GM23248 (cell line): Measurements from ENCODE around the gene RNF114.

Experiments
- EZH2 ChIP-seq: fragments of 200-600 bp; sonication (generic); IDR thresholded peaks from 2 replicates; pipeline ENCODE4 v1.6.1; 2018; ENCODE audit warnings: antibody characterized with exemption, mild to moderate bottlenecking; ENCODE audit not compliant: insufficient read depth, poor library complexity, severe bottlenecking
- EZH2phosphoT487 ChIP-seq: fragments of 200-600 bp; sonication (generic); IDR thresholded peaks from 2 replicates; pipeline ENCODE4 v1.6.1; 2018; ENCODE audit warnings: antibody characterized with exemption, moderate library complexity, mild to moderate bottlenecking, low read depth; ENCODE audit not compliant: insufficient read depth

DNA sequence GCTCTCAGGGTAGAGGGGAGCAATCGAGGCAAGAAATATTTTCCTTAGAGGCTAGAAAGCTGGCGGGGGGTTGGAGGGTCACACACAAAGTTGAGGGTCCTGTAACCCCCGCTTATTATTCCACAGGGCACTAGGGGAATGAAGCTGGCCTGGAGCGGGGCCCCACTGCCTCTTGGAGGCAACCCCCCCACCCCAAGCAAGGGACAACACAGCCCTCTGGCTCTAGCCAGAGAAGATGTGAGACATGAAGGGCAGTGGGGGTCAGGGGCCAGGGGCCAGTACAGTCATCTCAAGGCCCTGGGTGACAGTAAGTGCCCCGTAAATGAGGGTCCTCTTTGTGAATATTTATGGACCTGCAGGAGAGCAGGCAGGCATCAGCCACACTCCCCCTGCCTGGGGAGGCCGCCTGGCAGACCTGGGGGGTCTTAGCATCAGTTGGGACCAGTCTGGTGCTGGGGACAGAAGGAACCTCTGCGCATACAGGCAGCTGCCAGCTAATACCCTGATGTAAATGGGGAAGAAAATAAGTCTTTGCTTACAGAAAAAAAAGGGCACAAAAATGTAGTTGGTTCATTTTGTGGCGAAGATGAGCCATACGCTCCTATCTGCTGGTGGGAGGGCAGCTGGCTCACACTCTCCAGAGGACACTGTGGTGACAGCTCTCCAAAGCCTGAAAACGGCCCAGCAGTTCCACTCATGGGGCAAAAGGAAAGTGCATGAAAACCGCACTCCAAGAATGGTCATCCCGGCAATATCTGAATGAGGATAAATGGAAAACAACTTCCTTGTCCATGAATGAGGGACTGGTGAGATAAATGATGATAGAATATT is 42.7 kb upstream of the RNF114 start:
- TF ChIP-seq EZH2phosphoT487, result no peak
- no peak for TF ChIP-seq EZH2
